Lower leg skin (tissue), 3 donors: Measurements from ENCODE around the gene EXOSC10.

Experiments
- POLR2A ChIP-seq, 2 donors: fragments of 450-650 bp; IDR thresholded peaks; one replicate each; pipeline ENCODE4 v1.6.1; 2016 to 2017; ENCODE audit warnings: antibody characterized with exemption in 2 of 2, mild to moderate bottlenecking in 1 of 2, moderate library complexity in 1 of 2
- TF ChIP-seq, protein P1 (sequence below), 3 donors: fragments of 450-650 bp; IDR thresholded peaks; one replicate each; pipeline ENCODE4 v1.5.1; 2016; ENCODE audit warnings: antibody characterized with exemption in 3 of 3, mild to moderate bottlenecking in 3 of 3, moderate library complexity in 2 of 3

DNA sequence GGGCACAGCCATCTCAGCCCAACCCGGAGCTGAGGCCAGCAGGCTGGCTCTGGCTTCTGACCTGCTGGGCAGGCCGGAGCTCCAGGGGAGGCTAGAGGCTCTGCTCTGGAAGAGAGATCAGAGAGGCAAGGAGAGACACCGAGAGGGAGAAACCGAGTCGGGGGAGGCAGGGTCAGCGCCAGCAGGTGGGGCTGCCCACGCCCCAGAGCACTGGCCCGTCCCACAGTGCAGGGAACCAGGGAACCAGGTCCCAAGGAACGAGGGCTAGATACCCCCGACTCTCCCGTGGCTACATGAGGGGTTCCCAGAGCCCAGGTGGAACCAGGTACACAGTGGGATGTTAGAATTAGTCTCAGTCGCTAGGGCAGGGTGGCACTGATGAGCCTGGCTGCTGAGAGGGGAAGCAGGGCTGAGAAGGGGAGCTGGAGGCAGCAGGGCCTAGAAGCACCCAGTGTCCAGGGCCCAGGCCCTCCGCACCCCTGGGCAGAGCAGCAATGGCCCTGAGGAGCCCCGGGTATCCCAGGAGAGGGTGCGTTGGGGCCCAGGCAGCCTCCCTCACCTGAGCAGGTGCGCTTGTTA lies 54.7 kb downstream of the EXOSC10 start:
- no peak for TF ChIP-seq POLR2A (IDR thresholded peaks at IDR 0.05)
- TF ChIP-seq, protein P1, sequence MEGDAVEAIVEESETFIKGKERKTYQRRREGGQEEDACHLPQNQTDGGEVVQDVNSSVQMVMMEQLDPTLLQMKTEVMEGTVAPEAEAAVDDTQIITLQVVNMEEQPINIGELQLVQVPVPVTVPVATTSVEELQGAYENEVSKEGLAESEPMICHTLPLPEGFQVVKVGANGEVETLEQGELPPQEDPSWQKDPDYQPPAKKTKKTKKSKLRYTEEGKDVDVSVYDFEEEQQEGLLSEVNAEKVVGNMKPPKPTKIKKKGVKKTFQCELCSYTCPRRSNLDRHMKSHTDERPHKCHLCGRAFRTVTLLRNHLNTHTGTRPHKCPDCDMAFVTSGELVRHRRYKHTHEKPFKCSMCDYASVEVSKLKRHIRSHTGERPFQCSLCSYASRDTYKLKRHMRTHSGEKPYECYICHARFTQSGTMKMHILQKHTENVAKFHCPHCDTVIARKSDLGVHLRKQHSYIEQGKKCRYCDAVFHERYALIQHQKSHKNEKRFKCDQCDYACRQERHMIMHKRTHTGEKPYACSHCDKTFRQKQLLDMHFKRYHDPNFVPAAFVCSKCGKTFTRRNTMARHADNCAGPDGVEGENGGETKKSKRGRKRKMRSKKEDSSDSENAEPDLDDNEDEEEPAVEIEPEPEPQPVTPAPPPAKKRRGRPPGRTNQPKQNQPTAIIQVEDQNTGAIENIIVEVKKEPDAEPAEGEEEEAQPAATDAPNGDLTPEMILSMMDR (IDR thresholded peaks at IDR 0.05) = no peak
